Liver (tissue), 9 donors: ENCODE measurements around the gene BIN2. TPM values are rescaled to one million over a fixed set of nuclear protein-coding genes. Genes with fewer than 3 reads are reported as not detected.

Source experiments
- DNase-seq: peaks from one replicate; pipeline ENCODE4 v3.0.0-alpha.2; 2017; ENCODE audit warnings: low spot score
- H3K27ac ChIP-seq, 2 donors: one replicate each; pipeline ENCODE4 v1.7.0; 2013; ENCODE audit warnings: inconsistent platforms in 2 of 2, low read length in 2 of 2, control low read depth in 1 of 2, low read depth in 1 of 2, mild to moderate bottlenecking in 1 of 2
- H3K27me3 ChIP-seq, 4 donors: one replicate each; pipeline versions ENCODE4 v1.6.1 to v1.7.0; 2013; ENCODE audit warnings: low read length in 3 of 4, inconsistent platforms in 1 of 4, mild to moderate bottlenecking in 1 of 4, moderate library complexity in 1 of 4; ENCODE audit not compliant: control insufficient read depth in 4 of 4, insufficient read depth in 4 of 4
- H3K36me3 ChIP-seq, 4 donors: one replicate each; pipeline versions ENCODE4 v1.6.1 to v1.7.0; 2013; ENCODE audit warnings: low read length in 3 of 4, mild to moderate bottlenecking in 3 of 4, low read depth in 1 of 4, moderate library complexity in 1 of 4; ENCODE audit not compliant: control insufficient read depth in 4 of 4, insufficient read depth in 3 of 4
- H3K4me1 ChIP-seq, 4 donors: one replicate each; pipeline versions ENCODE4 v1.6.1 to v1.7.0; 2013; ENCODE audit warnings: low read length in 3 of 4, mild to moderate bottlenecking in 3 of 4, moderate library complexity in 1 of 4; ENCODE audit not compliant: control insufficient read depth in 4 of 4, insufficient read depth in 4 of 4
- H3K4me3 ChIP-seq, 3 donors: one replicate each; pipeline versions ENCODE4 v1.6.1 to v1.7.0; 2013; ENCODE audit warnings: low read length in 3 of 3, control low read depth in 1 of 3, low read depth in 1 of 3, mild to moderate bottlenecking in 1 of 3
- H3K9ac ChIP-seq, 2 donors: one replicate each; pipeline ENCODE4 v1.7.0; 2013; ENCODE audit warnings: low read length in 2 of 2, mild to moderate bottlenecking in 2 of 2, moderate library complexity in 2 of 2, control low read depth in 1 of 2, low read depth in 1 of 2
- H3K9me3 ChIP-seq, 4 donors: one replicate each; pipeline versions ENCODE4 v1.6.1 to v1.7.0; 2013; ENCODE audit warnings: low read length in 3 of 4; ENCODE audit not compliant: control insufficient read depth in 4 of 4
- ATF3 ChIP-seq: IDR thresholded peaks from 2 replicates; pipeline ENCODE4 v1.6.1; 2016; ENCODE audit warnings: antibody characterized with exemption
- CTCF ChIP-seq: fragments of 150-350 bp; IDR thresholded peaks from 2 replicates; pipeline ENCODE4 v1.5.1; 2017; ENCODE audit warnings: improper control_type of control experiment, low read depth, low read length; ENCODE audit not compliant: missing input control
- EGR1 ChIP-seq, 2 donors: IDR thresholded peaks; 2 replicates each; pipeline ENCODE4 v1.6.1; 2016 to 2018; ENCODE audit warnings: antibody characterized with exemption in 2 of 2, low read depth in 2 of 2
- FOXA2 ChIP-seq: IDR thresholded peaks from 2 replicates; pipeline ENCODE4 v1.6.1; 2016; ENCODE audit warnings: antibody characterized with exemption
- GABPA ChIP-seq, 2 donors: IDR thresholded peaks in 1 of 2; conservative IDR thresholded peaks in 1 of 2; 2 replicates each; pipeline ENCODE4 v1.6.1; 2016; ENCODE audit warnings: antibody characterized with exemption in 2 of 2, mild to moderate bottlenecking in 1 of 2, moderate library complexity in 1 of 2
- HNF4A ChIP-seq, 2 donors: conservative IDR thresholded peaks; 2 replicates each; pipeline ENCODE4 v1.6.1; 2016; ENCODE audit warnings: antibody characterized with exemption in 2 of 2, mild to moderate bottlenecking in 2 of 2
- HNF4G ChIP-seq: IDR thresholded peaks from 2 replicates; pipeline ENCODE4 v1.6.1; 2016; ENCODE audit warnings: antibody characterized with exemption
- JUND ChIP-seq, 2 donors: IDR thresholded peaks; 2 replicates each; pipeline ENCODE4 v1.6.1; 2016; ENCODE audit warnings: antibody characterized with exemption in 2 of 2
- NR2F2 ChIP-seq: IDR thresholded peaks from 2 replicates; pipeline ENCODE4 v1.6.1; 2016; ENCODE audit warnings: antibody characterized with exemption
- RAD21 ChIP-seq, 2 donors: IDR thresholded peaks; 2 replicates each; pipeline ENCODE4 v1.6.1; 2016; ENCODE audit warnings: antibody characterized with exemption in 2 of 2, mild to moderate bottlenecking in 2 of 2
- REST ChIP-seq: IDR thresholded peaks from 2 replicates; pipeline ENCODE4 v1.6.1; 2016; ENCODE audit warnings: antibody characterized with exemption, mild to moderate bottlenecking
- RXRA ChIP-seq, 2 donors: IDR thresholded peaks; 2 replicates each; pipeline ENCODE4 v1.6.1; 2017 to 2018; ENCODE audit warnings: antibody characterized with exemption in 2 of 2, mild to moderate bottlenecking in 1 of 2
- SP1 ChIP-seq: IDR thresholded peaks from 2 replicates; pipeline ENCODE4 v1.6.1; 2018; ENCODE audit warnings: antibody characterized with exemption, mild to moderate bottlenecking
- TAF1 ChIP-seq: conservative IDR thresholded peaks from 2 replicates; pipeline ENCODE4 v1.6.1; 2016; ENCODE audit warnings: antibody characterized with exemption, mild to moderate bottlenecking
- YY1 ChIP-seq: IDR thresholded peaks from 2 replicates; pipeline ENCODE4 v1.6.1; 2016; ENCODE audit warnings: antibody characterized with exemption, mild to moderate bottlenecking
- WGBS: extraction: QIAGEN DNeasy Blood & Tissue Kit; methylation state at CpG from one replicate; pipeline ENCODE4 v1.1.7; 2013; 5-methylcytosine and 5-hydroxymethylcytosine counted together
- polyA plus RNA-seq, 2 donors: library from polyadenylated mRNA; stranded (reverse) in 1 of 2; unstranded in 1 of 2; fragments of 200-250 nt in 1 of 2; fragments of >200 nt in 1 of 2; fragmentation: Nextera tagmentation in 1 of 2; extraction: Ambion mirVana in 1 of 2; gene quantifications; one replicate each; pipeline versions ENCODE4 v1.2.1 to v1.2.3, GENCODE V29; 2013 to 2015
- total RNA-seq, 2 donors: library from RNA; depleted of rRNA; stranded (reverse); fragments of >200 nt; gene quantifications; one replicate each; pipeline ENCODE4 v1.2.3, GENCODE V29; 2014
- TF ChIP-seq, protein P1 (sequence below): IDR thresholded peaks from 2 replicates; pipeline ENCODE4 v1.6.1; 2016; ENCODE audit warnings: antibody characterized with exemption
- donor health status: healthy.
- donor health status: healthy.
- donor health status: healthy.
- donor health status: healthy.
- donor health status: healthy.

BIN2 gene
- total and polyA plus RNA-seq, 4 donors: 1.9 to 10.2 (median 4.4) TPM

GRCh38 chr12:51333536-51333935 is 9.6 kb upstream of the BIN2 start:
- DNase-seq: no peak
- Histone ChIP-seq H3K4me3 (no peak overlapping the region), H3K9me3 (no peaks in the 10 kb centered on the region), H3K9ac (no peak overlapping the region), H3K4me1 (no peaks in the 10 kb centered on the region), H3K36me3 (no peaks in the 10 kb centered on the region), H3K27ac (no peak overlapping the region), H3K27me3 (no peaks in the 10 kb centered on the region)
- 76% methylated on average over 6 of the region's 6 CpGs for WGBS
- TF ChIP-seq ATF3 (no peak), CTCF (no peak), SP1 (no peak), REST (no peak), NR2F2 (no peak), HNF4A (conservative IDR thresholded peaks at IDR 0.05) (no peak), EGR1 (IDR thresholded peaks at IDR 0.05; ENCODE audit: low read depth in 2 of 2) (no peak), RAD21 (IDR thresholded peaks at IDR 0.05) (no peak), FOXA2 (no peak), RXRA (IDR thresholded peaks at IDR 0.05) (no peak)
- TF ChIP-seq, protein P1, sequence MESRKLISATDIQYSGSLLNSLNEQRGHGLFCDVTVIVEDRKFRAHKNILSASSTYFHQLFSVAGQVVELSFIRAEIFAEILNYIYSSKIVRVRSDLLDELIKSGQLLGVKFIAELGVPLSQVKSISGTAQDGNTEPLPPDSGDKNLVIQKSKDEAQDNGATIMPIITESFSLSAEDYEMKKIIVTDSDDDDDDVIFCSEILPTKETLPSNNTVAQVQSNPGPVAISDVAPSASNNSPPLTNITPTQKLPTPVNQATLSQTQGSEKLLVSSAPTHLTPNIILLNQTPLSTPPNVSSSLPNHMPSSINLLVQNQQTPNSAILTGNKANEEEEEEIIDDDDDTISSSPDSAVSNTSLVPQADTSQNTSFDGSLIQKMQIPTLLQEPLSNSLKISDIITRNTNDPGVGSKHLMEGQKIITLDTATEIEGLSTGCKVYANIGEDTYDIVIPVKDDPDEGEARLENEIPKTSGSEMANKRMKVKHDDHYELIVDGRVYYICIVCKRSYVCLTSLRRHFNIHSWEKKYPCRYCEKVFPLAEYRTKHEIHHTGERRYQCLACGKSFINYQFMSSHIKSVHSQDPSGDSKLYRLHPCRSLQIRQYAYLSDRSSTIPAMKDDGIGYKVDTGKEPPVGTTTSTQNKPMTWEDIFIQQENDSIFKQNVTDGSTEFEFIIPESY: no peak

DNA sequence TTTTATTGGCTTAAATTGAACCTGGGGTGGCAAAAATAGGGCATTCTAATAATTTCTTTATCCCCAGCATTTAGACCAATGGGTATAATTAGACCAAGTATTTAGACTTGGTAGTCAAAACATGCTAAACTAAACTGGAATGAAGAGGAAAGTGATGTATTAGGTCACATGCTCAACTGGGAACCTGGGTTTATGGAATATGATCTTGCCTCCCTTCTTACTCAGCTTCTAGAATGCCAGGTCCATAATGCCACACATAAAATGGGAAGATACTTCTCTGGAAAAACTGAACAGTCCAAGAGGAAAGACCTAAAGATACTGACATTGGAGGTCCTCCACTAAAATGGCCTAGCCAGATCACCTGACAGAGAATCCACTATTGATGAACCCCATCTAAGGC is 6.2 kb upstream of the BIN2 start:
- H3K36me3 ChIP-seq: no peaks in the 10 kb centered on the region
- H3K9ac ChIP-seq: no peak overlapping the region
- no peaks in the 10 kb centered on the region for H3K27me3 ChIP-seq
- no peak for DNase-seq
- peaks cover 0 to 5% (median 2%) of the 10 kb centered on the region in 4 donors for H3K4me1 ChIP-seq
- H3K4me3 ChIP-seq: no peak overlapping the region
- H3K9me3 ChIP-seq: no peaks in the 10 kb centered on the region
- H3K27ac ChIP-seq: no peak overlapping the region
- TF ChIP-seq YY1: no peak
- TF ChIP-seq EGR1 (IDR thresholded peaks at IDR 0.05; ENCODE audit: low read depth in 2 of 2): no peak
- no peak for TF ChIP-seq RXRA (IDR thresholded peaks at IDR 0.05)
- no peak for TF ChIP-seq TAF1
- no peak for TF ChIP-seq JUND (IDR thresholded peaks at IDR 0.05)
- no peak for TF ChIP-seq CTCF
- TF ChIP-seq GABPA (IDR thresholded peaks at IDR 0.05 in 1 of 2, conservative IDR thresholded peaks at IDR 0.05 in 1 of 2): no peak
- TF ChIP-seq, protein P1: no peak
- TF ChIP-seq RAD21 (IDR thresholded peaks at IDR 0.05): no peak
- no peak for TF ChIP-seq REST
- TF ChIP-seq HNF4G: no peak
- TF ChIP-seq SP1: no peak
- TF ChIP-seq FOXA2: no peak
